Measurements from ENCODE around the gene DDX17.

GRCh38 chr22:38455530-38456271, 50.4 kb downstream of the DDX17 start:
- TF ChIP-seq EZH2 (IDR thresholded peaks at IDR 0.05; ENCODE audit: low read length, missing control alignments) (no peak), CTCF (conservative IDR thresholded peaks at IDR 0.05 in 1 of 2, IDR thresholded peaks at IDR 0.05 in 1 of 2; ENCODE audit: low read depth in 1 of 2, low read length in 2 of 2) (no peak)
